HEK293 (cell line): ENCODE results near the gene RSRC2.

Experiments
- BCL6B ChIP-seq: fragments of 450-650 bp; formaldehyde crosslinking; IDR thresholded peaks from 2 replicates; pipeline ENCODE4 v1.5.1; 2017; ENCODE audit warnings: missing biosample characterization, missing genetic modification characterization
- MYNN ChIP-seq: fragments of 450-650 bp; formaldehyde crosslinking; IDR thresholded peaks from 2 replicates; pipeline ENCODE4 v1.5.1; 2016; ENCODE audit warnings: missing biosample characterization, missing genetic modification characterization, borderline replicate concordance
- OSR2 ChIP-seq: fragments of 450-650 bp; formaldehyde crosslinking; IDR thresholded peaks from 2 replicates; pipeline ENCODE4 v1.5.1; 2016; ENCODE audit warnings: missing biosample characterization, missing genetic modification characterization
- PRDM2 ChIP-seq: fragments of 450-650 bp; formaldehyde crosslinking; IDR thresholded peaks from 2 replicates; pipeline ENCODE4 v1.5.1; 2016; ENCODE audit warnings: missing biosample characterization, missing genetic modification characterization, borderline replicate concordance
- PRDM4 ChIP-seq: fragments of 450-650 bp; formaldehyde crosslinking; IDR thresholded peaks from 2 replicates; pipeline ENCODE4 v1.5.1; 2017; ENCODE audit warnings: missing biosample characterization, missing genetic modification characterization
- PRDM6 ChIP-seq: fragments of 450-650 bp; formaldehyde crosslinking; IDR thresholded peaks from 2 replicates; pipeline ENCODE4 v1.5.1; 2017; ENCODE audit warnings: missing biosample characterization, missing genetic modification characterization
- SP7 ChIP-seq: fragments of 450-650 bp; formaldehyde crosslinking; IDR thresholded peaks from 2 replicates; pipeline ENCODE4 v1.5.1; 2016; ENCODE audit warnings: missing biosample characterization, missing genetic modification characterization
- WT1 ChIP-seq: fragments of 450-650 bp; formaldehyde crosslinking; IDR thresholded peaks from 2 replicates; pipeline ENCODE4 v1.5.1; 2016; ENCODE audit warnings: missing biosample characterization, missing genetic modification characterization
- ZBTB20 ChIP-seq: fragments of 450-650 bp; formaldehyde crosslinking; IDR thresholded peaks from 2 replicates; pipeline ENCODE4 v1.5.1; 2016; ENCODE audit warnings: missing biosample characterization, missing genetic modification characterization
- ZNF133 ChIP-seq: fragments of 450-650 bp; formaldehyde crosslinking; IDR thresholded peaks from 2 replicates; pipeline ENCODE4 v1.5.1; 2016; ENCODE audit warnings: missing biosample characterization, missing genetic modification characterization
- ZNF140 ChIP-seq: fragments of 450-650 bp; formaldehyde crosslinking; IDR thresholded peaks from 2 replicates; pipeline ENCODE4 v1.5.1; 2016; ENCODE audit warnings: missing biosample characterization, missing genetic modification characterization
- ZNF148 ChIP-seq: fragments of 450-650 bp; formaldehyde crosslinking; IDR thresholded peaks from 2 replicates; pipeline ENCODE4 v1.5.0; 2017; ENCODE audit warnings: missing biosample characterization, missing genetic modification characterization, borderline replicate concordance
- ZNF239 ChIP-seq: fragments of 450-650 bp; formaldehyde crosslinking; IDR thresholded peaks from 2 replicates; pipeline ENCODE4 v1.5.1; 2016; ENCODE audit warnings: missing biosample characterization, missing genetic modification characterization
- ZNF350 ChIP-seq: fragments of 450-650 bp; formaldehyde crosslinking; IDR thresholded peaks from 2 replicates; pipeline ENCODE4 v1.5.0; 2017; ENCODE audit warnings: missing biosample characterization, mild to moderate bottlenecking, missing genetic modification characterization
- ZNF366 ChIP-seq: fragments of 450-650 bp; formaldehyde crosslinking; conservative IDR thresholded peaks from 2 replicates; pipeline ENCODE4 v1.5.1; 2016; ENCODE audit warnings: missing biosample characterization, missing genetic modification characterization
- ZNF391 ChIP-seq: fragments of 450-650 bp; formaldehyde crosslinking; IDR thresholded peaks from 2 replicates; pipeline ENCODE4 v1.5.1; 2016; ENCODE audit warnings: low read depth, missing biosample characterization, missing genetic modification characterization, borderline replicate concordance
- ZNF404 ChIP-seq: fragments of 450-650 bp; formaldehyde crosslinking; IDR thresholded peaks from 2 replicates; pipeline ENCODE4 v1.5.1; 2017; ENCODE audit warnings: missing biosample characterization, missing genetic modification characterization
- ZNF529 ChIP-seq: fragments of 450-650 bp; formaldehyde crosslinking; IDR thresholded peaks from 2 replicates; pipeline ENCODE4 v1.5.1; 2017; ENCODE audit warnings: missing genetic modification characterization, missing biosample characterization; ENCODE audit not compliant: insufficient replicate concordance
- ZNF530 ChIP-seq: fragments of 450-650 bp; formaldehyde crosslinking; IDR thresholded peaks from 2 replicates; pipeline ENCODE4 v1.5.1; 2016; ENCODE audit warnings: low read depth, missing biosample characterization, missing genetic modification characterization
- ZNF571 ChIP-seq: fragments of 450-650 bp; formaldehyde crosslinking; IDR thresholded peaks from 2 replicates; pipeline ENCODE4 v1.5.0; 2017; ENCODE audit warnings: missing biosample characterization, missing genetic modification characterization
- ZNF623 ChIP-seq: fragments of 450-650 bp; formaldehyde crosslinking; IDR thresholded peaks from 2 replicates; pipeline ENCODE4 v1.5.1; 2016; ENCODE audit warnings: missing biosample characterization, missing genetic modification characterization
- ZNF629 ChIP-seq: fragments of 450-650 bp; formaldehyde crosslinking; IDR thresholded peaks from 2 replicates; pipeline ENCODE4 v1.5.1; 2017; ENCODE audit warnings: missing biosample characterization, missing genetic modification characterization
- ZNF747 ChIP-seq: fragments of 450-650 bp; formaldehyde crosslinking; IDR thresholded peaks from 2 replicates; pipeline ENCODE4 v1.5.1; 2016; ENCODE audit warnings: missing biosample characterization, missing genetic modification characterization
- ZNF830 ChIP-seq: fragments of 450-650 bp; IDR thresholded peaks from 2 replicates; pipeline ENCODE4 v1.5.0; 2018; ENCODE audit warnings: missing biosample characterization, missing genetic modification characterization, low read depth, mild to moderate bottlenecking, moderate library complexity
- ZSCAN16 ChIP-seq: fragments of 450-650 bp; formaldehyde crosslinking; IDR thresholded peaks from 2 replicates; pipeline ENCODE4 v1.5.1; 2016; ENCODE audit warnings: missing biosample characterization, missing genetic modification characterization

RSRC2 gene

GRCh38 chr12:122500685-122501488 lies 25.8 kb downstream of the RSRC2 start, which contains the start of gene ZCCHC8 (continued):
- no peak for TF ChIP-seq ZNF239 (tag by site-specific recombination)
- no peak for TF ChIP-seq ZNF571 (tag by site-specific recombination)
- TF ChIP-seq ZSCAN16 (tag by site-specific recombination) = no peak
- TF ChIP-seq ZNF140 (tag by site-specific recombination) = no peak
- TF ChIP-seq ZNF404 (tag by site-specific recombination) = no peak
- no peak for TF ChIP-seq ZNF830 (tag by site-specific recombination)
- peak; percentile 69; the same call in 1 of the 2 replicates for TF ChIP-seq ZNF391 (tag by site-specific recombination)
- TF ChIP-seq WT1 (tag by site-specific recombination) = peak; percentile 34; the same call in 1 of the 2 replicates
- TF ChIP-seq ZNF747 (tag by site-specific recombination) = no peak
- no peak for TF ChIP-seq ZNF133 (tag by site-specific recombination)
- TF ChIP-seq OSR2 (tag by site-specific recombination) = no peak
- TF ChIP-seq ZBTB20 = no peak; the same call in 1 of the 2 replicates
- no peak for TF ChIP-seq MYNN (tag by site-specific recombination)
- TF ChIP-seq BCL6B (tag by site-specific recombination) = no peak
- TF ChIP-seq ZNF366 (tag by site-specific recombination) = peak; percentile 29; the same call in 1 of the 2 replicates
- 0 out of 2 replicates have a peak, but pooled peaks have one; percentile 13 for TF ChIP-seq ZNF623 (tag by site-specific recombination)
- TF ChIP-seq ZNF148 (tag by site-specific recombination) = no peak
- TF ChIP-seq ZNF350 = no peak
- 0 out of 2 replicates have a peak, but pooled peaks have one; percentile 13 for TF ChIP-seq PRDM4 (tag by site-specific recombination)
- peak; percentile 56; the same call in 1 of the 2 replicates for TF ChIP-seq ZNF629 (tag by site-specific recombination)
- no peak for TF ChIP-seq ZNF529 (tag by site-specific recombination)
- no peak for TF ChIP-seq ZNF530
- TF ChIP-seq SP7 (tag by site-specific recombination) = peak; percentile 54; the same call in 1 of the 2 replicates
- no peak for TF ChIP-seq PRDM2 (tag by site-specific recombination)
- TF ChIP-seq PRDM6 (tag by site-specific recombination) = no peak
